Astrocyte of the spinal cord (primary cell): ENCODE data around the gene NAPA.

Experiments used
- DNase-seq: peaks from one replicate; pipeline ENCODE4 v3.0.0; 2011; ENCODE audit warnings: low read depth, low spot score
- H3K4me3 ChIP-seq: 2 replicates; pipeline ENCODE4 v1.5.1; 2011; ENCODE audit warnings: low read depth, mild to moderate bottlenecking, low read length, moderate library complexity
- CTCF ChIP-seq: IDR thresholded peaks from 2 replicates; pipeline ENCODE4 v1.5.1; 2012; ENCODE audit warnings: low read depth, mild to moderate bottlenecking, low read length, inconsistent platforms
- in situ Hi-C: cut with HindIII; loops from 2 replicates; pipeline ENCODE4 v1.10.0; 2017; ENCODE audit warnings: low sequenced_read_pairs

Gene NAPA

GRCh38 chr19:47483800-47484690 is 30.8 kb downstream of the NAPA start, which contains the start of gene KPTN:
Gene KPTN (minus strand): TSS chr19:47484219. CDS start chr19:47484160, 59 bp downstream.
- peak; percentile 98 for TF ChIP-seq CTCF
- in situ Hi-C loops: no loop called here
- H3K4me3 ChIP-seq: peak within 1 kb of the TSS; percentile 64
- DNase-seq: peak; percentile 95

GRCh38 chr19:47483200-47483599 is 31.7 kb downstream of the NAPA start:
- TF ChIP-seq CTCF: no peak
- peak overlapping the region; percentile 64 for H3K4me3 ChIP-seq
- in situ Hi-C loops: no loop called here

DNA sequence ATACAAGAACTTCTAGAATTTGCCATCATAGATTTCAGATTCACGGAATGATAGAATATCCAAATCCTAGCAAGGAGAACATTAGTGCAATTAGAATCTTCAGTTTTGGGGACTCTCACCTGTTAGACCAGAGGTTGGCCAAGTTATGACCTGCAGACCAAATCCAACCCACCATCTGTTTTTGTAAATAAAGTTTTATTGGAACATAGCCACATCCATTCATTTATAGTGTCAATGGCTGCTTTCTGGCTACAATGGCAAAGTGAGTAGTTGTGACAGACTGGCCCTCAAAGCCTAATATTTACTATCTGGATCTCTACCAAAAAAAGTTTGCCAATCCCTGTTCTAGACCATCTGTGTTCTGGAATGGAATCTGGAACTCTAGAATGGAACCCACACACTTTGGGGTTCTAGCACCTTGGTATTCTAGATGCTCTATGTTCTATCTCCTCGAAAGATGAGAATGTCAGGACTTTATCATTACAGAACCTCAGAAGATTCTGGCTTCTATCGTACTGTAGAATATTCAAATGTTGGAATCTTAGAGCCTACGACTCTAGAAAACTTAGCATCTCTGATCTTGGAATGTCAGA is 33.3 kb downstream of the NAPA start:
- in situ Hi-C loops: no loop called here
- TF ChIP-seq CTCF: no peak
- H3K4me3 ChIP-seq: no peak overlapping the region
- DNase-seq: no peak

More at GRCh38 chr19:47483200-47483599, 31.7 kb downstream of the NAPA start:
- DNase-seq: no peak

GRCh38 chr19:47480658-47481057 is 34.2 kb downstream of the NAPA start:
- TF ChIP-seq CTCF: no peak
- H3K4me3 ChIP-seq: no peak overlapping the region
- in situ Hi-C loops: no loop called here
- DNase-seq: no peak

- peak overlapping the region; percentile 13 for H3K4me3 ChIP-seq
- TF ChIP-seq CTCF: no peak
- in situ Hi-C loops: no loop called here
- peak; percentile 13 for DNase-seq
Measured at GRCh38 chr19:47479701-47480503, 35.0 kb downstream of the NAPA start.

DNA sequence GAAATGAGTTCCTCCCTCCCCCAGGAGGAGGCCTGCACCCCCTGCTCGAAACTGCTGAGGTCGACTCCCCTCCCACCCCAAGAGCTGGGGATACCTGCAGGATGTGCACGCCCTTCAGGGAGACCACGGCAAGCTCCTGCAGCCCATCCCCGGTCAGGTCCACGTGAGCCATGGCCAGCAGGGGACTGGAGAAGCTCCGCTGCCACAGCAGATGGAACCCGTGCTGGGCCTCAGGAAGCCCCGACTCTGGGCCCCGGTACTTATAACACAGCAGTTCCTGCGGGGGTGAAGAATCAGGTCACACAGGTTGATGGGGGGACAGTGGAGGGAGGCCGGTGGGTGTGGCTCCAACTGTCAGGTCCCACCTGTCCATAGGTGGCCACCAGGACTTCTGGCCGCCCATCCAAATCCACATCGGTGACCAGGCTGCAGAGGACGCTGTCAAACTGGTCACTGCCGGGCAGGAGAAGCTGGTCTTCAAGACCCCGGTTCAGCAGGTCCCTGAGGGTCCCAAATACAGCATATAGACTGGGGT is 38.4 kb downstream of the NAPA start:
- TF ChIP-seq CTCF: no peak
- no peak for DNase-seq
- in situ Hi-C loops: no loop called here
- H3K4me3 ChIP-seq: no peak overlapping the region
